IPS-18c (cell line): ENCODE measurements around the gene EIF3A.

Experiments used
- H3K4me3 ChIP-seq: 2 replicates; pipeline ENCODE4 v1.7.0; 2013; ENCODE audit warnings: low read depth, mild to moderate bottlenecking, low read length, moderate library complexity; ENCODE audit not compliant: insufficient read depth
- H3K9me3 ChIP-seq: one replicate; pipeline ENCODE4 v1.6.1; 2013; ENCODE audit warnings: mild to moderate bottlenecking, low read length, moderate library complexity; ENCODE audit not compliant: control insufficient read depth, insufficient read depth

The EIF3A gene

DNA sequence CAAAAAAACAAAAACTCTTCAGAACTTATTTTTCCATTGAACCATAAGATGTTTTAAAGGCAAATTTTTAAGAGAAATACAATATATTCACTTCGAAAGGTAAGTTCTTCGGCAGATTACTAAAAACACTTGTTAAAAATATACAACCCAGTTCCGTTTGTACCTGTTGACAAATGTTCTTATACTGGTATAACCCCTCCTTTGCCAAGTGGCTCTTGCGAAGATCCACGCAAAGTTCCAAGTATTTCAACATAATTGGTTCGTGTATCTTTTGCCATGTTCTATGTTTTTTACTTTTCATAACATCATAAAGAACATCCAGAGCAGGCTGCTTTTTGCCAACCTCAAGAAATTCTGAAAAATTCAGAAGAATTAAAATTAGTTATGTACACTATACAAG is 7.0 kb downstream of the EIF3A start:
- H3K4me3 ChIP-seq = no peak overlapping the region
- no peaks in the 10 kb centered on the region for H3K9me3 ChIP-seq

DNA sequence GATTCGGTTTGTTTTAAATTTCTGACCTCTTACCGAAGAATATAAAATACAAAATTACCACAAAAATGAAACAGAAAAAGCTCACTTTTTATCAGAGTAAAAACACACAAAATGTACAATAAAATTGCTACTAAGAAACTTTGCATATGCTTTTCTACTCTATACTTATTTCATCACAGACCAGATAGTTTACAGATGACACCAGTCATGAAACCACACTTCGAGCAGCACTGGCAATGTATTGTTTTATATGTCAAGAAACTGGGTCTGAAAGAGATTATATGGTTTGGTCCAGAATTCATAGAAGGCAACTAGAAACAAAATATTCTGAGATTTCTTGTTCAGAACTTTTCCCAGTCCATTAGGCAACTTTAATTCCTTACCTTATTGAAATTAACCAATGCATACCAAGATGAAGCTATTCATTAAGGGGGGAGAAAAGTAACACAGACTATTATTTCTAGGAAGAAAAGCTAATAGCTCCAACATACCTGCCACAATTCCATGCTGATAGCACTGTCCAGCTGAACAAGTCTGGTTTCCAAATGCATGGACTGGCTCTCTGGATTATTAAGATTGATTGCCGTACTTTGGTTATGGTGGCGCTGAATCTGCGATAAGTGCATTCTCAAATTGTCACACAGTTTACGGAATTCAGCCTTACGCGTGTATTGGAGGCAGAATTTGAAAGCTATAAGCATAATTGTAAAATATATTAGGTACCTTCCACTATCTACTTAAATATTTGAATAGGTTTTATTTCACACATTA is 10.0 kb downstream of the EIF3A start:
- no peaks in the 10 kb centered on the region for H3K9me3 ChIP-seq

DNA sequence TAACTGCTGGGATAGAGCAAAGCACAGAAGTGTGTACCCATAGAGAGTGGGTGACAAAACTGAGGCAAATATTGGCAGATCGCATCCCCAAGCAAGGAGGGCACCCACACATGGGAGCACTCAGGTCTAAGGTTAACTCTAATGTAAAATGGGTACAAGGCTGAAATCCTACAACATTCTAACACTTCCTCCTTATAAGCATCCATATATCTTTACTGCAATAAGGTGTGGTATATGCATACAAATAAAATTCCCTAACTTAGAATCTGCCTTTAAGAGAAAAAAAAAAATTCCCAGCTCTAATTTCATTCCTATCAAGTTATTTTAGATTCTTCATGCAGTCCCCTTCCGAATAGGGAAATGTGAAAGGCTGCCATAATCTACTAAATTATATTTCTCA is 18.7 kb downstream of the EIF3A start:
- Histone ChIP-seq H3K9me3 (no peaks in the 10 kb centered on the region), H3K4me3 (no peak overlapping the region)

More for the DNA sequence above, 10.0 kb downstream of the EIF3A start:
- H3K4me3 ChIP-seq = no peak overlapping the region

DNA sequence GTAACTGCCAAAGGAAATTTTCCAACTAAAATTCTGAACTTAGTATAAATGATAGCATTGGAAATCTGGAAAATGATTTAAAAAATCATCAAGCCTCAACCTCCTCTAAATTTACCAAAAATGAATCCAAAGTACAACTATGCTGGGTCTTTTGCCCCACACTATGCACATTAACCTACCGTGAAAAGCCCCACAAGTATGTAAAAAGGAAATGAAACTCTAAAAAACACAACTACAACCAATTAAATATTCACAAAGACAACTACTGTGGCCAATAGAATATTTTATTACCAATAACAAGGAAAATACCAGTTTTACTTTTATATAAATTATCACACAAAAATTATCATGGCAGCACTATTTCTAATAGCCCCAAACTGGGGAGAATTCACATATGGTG is 19.3 kb downstream of the EIF3A start:
- no peaks in the 10 kb centered on the region for H3K9me3 ChIP-seq
- no peak overlapping the region for H3K4me3 ChIP-seq

GRCh38 chr10:119060107-119060506 is 20.5 kb downstream of the EIF3A start:
- Histone ChIP-seq H3K9me3 (no peaks in the 10 kb centered on the region), H3K4me3 (no peak overlapping the region)

DNA sequence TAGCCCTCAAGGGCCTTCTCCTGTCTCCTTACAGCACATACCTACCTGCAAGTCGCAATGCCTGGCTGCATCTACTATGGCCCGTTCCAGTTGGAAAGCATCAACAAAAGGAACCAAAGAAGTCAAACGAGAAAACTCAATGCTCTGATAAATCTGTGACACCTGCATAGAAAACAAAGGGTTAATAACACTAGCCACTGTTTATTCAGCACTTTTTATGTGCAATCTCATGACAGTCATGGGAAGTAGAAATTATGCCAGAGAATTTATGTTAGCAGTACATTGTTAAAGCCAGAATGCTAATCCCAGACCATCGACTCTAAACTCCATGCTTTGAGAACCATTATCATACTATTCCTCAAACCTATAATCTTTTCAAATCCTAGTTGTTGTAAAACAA is 21.1 kb downstream of the EIF3A start:
- Histone ChIP-seq H3K9me3 (no peaks in the 10 kb centered on the region), H3K4me3 (no peak overlapping the region)

DNA sequence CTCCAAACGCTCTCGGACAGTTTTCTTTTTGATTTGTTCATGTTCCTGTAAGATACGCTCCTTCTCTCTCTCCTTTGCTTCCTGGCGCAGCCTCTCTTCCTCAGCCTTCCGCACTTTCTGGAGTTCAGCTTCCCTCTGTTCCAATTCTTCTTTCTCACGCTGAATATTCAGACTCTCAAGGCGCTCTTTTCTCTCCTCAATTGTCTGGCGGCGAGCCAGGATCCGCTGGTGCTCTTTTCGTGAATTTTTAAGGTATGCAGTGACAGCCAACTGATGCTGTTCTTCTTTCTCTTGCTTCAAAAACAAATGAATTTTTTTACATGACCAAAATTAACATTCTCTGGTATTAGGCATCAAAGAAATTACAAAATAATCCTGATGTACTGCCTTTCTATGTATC is 22.6 kb downstream of the EIF3A start:
- no peak overlapping the region for H3K4me3 ChIP-seq
- no peaks in the 10 kb centered on the region for H3K9me3 ChIP-seq

- no peak overlapping the region for H3K4me3 ChIP-seq
Observed at GRCh38 chr10:119055472-119055871, 25.1 kb downstream of the EIF3A start.

GRCh38 chr10:119051775-119052174 is 28.8 kb downstream of the EIF3A start:
- H3K9me3 ChIP-seq = no peaks in the 10 kb centered on the region

More at GRCh38 chr10:119055472-119055871, 25.1 kb downstream of the EIF3A start:
- H3K9me3 ChIP-seq = no peaks in the 10 kb centered on the region

DNA sequence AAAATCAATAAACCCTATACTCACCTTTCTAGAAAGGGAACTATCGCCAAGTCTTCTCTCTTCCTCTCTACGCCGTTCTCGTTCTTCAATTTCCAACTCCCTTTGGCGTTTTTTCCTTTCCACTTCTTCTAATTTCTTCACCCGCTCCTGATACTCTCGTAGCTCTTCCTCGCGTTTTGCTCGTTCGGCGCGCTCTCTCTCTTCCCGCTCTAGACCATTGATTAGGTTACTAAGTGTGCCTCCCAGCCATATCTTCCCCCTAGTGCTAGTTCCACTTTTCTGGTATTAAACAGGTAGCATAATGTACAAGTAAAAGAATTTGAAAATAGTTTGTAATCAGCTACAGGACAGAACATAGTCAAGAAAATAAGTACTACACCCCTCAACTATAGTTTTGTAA is 30.8 kb downstream of the EIF3A start:
- Histone ChIP-seq H3K4me3 (no peak overlapping the region), H3K9me3 (no peaks in the 10 kb centered on the region)

More at GRCh38 chr10:119051775-119052174, 28.8 kb downstream of the EIF3A start:
- no peak overlapping the region for H3K4me3 ChIP-seq

GRCh38 chr10:119049361-119049760 is 31.3 kb downstream of the EIF3A start:
- H3K4me3 ChIP-seq = no peak overlapping the region
- no peaks in the 10 kb centered on the region for H3K9me3 ChIP-seq

DNA sequence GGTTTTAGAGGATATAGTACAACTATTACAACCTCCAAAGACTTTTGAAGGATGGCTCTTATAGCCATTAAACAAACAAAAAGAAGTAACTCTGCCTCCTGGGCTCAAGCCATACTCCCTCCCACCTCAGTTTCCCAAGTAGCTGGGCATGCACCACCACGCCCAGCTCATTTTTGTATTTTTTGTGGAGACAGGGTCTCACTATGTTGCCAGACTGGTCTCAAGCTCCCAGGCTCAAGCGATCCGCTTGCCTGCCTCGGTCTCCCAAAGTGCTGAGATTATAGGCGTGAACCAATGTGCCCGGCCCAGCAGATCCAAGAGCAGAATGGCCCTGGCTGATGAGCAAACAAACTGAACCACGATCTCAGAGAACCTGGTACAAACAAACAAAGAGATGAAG is 35.1 kb downstream of the EIF3A start:
- Histone ChIP-seq H3K9me3 (no peaks in the 10 kb centered on the region), H3K4me3 (no peak overlapping the region)

DNA sequence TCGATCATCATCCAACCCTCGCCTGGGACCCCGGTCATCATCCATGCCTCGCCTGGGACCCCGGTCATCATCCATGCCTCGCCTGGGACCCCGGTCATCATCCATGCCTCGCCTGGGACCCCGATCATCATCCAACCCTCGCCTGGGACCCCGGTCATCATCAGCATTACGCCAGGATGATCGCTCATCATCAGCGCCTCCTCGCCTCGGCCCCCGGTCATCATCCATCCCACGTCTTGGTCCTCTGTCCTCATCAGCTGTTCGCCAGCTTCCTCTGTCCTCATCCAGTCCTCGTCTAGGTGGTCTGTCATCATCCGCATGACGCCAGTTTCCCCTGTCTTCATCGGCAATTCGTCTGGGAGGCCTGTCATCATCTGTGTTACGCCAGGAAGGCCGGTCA is 38.4 kb downstream of the EIF3A start:
- Histone ChIP-seq H3K9me3 (no peaks in the 10 kb centered on the region), H3K4me3 (no peak overlapping the region)

GRCh38 chr10:119041326-119041725 is 39.3 kb downstream of the EIF3A start:
- Histone ChIP-seq H3K9me3 (no peaks in the 10 kb centered on the region), H3K4me3 (no peak overlapping the region)

DNA sequence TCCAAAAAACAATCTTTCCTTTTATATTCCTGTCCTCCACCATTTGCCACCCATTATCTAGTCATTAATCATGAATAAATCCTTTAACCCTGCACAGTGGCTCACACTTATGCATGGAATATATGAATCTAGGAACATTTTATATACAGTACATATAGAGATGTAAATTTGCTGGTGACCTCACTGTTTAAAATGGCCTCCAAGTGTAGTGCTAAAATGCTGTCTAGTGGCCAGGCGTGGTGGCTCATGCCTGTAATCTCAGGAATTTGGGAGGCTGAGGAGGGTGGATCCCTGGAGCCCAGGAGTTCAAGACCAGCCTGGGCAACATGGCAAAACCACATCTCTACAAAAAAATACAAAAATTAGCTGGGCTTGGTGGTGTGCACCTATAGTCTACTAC is 41.5 kb downstream of the EIF3A start:
- Histone ChIP-seq H3K4me3 (no peak overlapping the region), H3K9me3 (no peaks in the 10 kb centered on the region)

DNA sequence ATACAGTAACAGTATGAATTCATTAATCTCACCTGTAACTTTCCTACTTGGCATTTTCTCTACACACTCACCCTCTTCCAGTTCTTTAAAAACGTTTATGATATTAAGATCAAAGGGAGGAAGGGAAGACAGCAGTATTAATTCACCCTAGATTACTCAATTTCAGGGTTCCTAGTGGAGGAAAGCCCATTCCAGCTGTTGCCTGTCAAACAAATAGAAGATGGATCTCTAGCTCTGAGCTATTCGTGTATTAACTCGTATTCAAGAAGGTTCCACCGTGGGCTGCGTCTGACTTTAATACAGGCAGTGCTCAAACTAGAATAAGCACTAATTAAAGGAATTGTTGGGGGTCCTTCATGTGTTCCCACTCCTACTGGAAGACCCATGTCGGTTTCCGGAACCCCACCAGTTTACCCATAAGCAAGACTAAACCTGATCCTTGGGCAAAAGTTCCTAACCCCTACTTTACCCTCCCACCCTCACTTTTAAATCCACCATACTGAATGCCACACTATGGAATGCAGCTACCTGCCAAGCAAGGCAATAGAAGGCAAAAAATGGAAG is 49.0 kb downstream of the EIF3A start:
- Histone ChIP-seq H3K4me3 (no peak overlapping the region), H3K9me3 (no peaks in the 10 kb centered on the region)

- H3K4me3 ChIP-seq = peak overlapping the region; percentile 48
Observed at GRCh38 chr10:119030421-119031250, 50.0 kb downstream of the EIF3A start.

More at GRCh38 chr10:119030421-119031250, 50.0 kb downstream of the EIF3A start:
- H3K9me3 ChIP-seq = no peaks in the 10 kb centered on the region
